SJSA1 (cell line): ENCODE data around the gene LAGE3. TPM values are rescaled to one million over a fixed set of nuclear protein-coding genes. Genes with fewer than 3 reads are reported as not detected.

ENCODE experiments used
- DNase-seq, 2 experiments: peaks; one replicate each; pipeline ENCODE4 v3.0.0-alpha.2; 2015 to 2020; ENCODE audit warnings: low spot score in 2 of 2, low read depth in 1 of 2
- H3K27ac ChIP-seq: fragments of 250-450 bp; sonication (Bioruptor Pico); 2 replicates; pipeline ENCODE4 v1.5.1; 2020; ENCODE audit warnings: mild to moderate bottlenecking, moderate library complexity
- H3K27me3 ChIP-seq: fragments of 250-450 bp; sonication (Bioruptor Pico); replicated peaks from 2 replicates; pipeline ENCODE4 v1.5.1; 2020; ENCODE audit warnings: mild to moderate bottlenecking, moderate library complexity
- H3K36me3 ChIP-seq: fragments of 250-450 bp; sonication (Bioruptor Pico); 2 replicates; pipeline ENCODE4 v1.5.1; 2020; ENCODE audit warnings: mild to moderate bottlenecking
- H3K4me1 ChIP-seq: fragments of 250-450 bp; sonication (Bioruptor Pico); replicated peaks from 2 replicates; pipeline ENCODE4 v1.6.1; 2021; ENCODE audit warnings: mild to moderate bottlenecking
- H3K4me3 ChIP-seq: fragments of 250-450 bp; sonication (Bioruptor Pico); 2 replicates; pipeline ENCODE4 v1.5.1; 2020; ENCODE audit warnings: mild to moderate bottlenecking
- H3K9me3 ChIP-seq: fragments of 250-450 bp; sonication (Bioruptor Pico); replicated peaks from 2 replicates; pipeline ENCODE4 v1.5.1; 2020; ENCODE audit warnings: mild to moderate bottlenecking
- total RNA-seq: library from RNA; depleted of rRNA; stranded (reverse); fragments of >200 nt; shearing (Covaris generic); gene quantifications from 2 replicates; pipeline ENCODE4 v1.2.3, GENCODE V29; 2014

LAGE3 gene
- total RNA-seq, 1 experiment from 2014 or later, result 42.5 TPM

DNA sequence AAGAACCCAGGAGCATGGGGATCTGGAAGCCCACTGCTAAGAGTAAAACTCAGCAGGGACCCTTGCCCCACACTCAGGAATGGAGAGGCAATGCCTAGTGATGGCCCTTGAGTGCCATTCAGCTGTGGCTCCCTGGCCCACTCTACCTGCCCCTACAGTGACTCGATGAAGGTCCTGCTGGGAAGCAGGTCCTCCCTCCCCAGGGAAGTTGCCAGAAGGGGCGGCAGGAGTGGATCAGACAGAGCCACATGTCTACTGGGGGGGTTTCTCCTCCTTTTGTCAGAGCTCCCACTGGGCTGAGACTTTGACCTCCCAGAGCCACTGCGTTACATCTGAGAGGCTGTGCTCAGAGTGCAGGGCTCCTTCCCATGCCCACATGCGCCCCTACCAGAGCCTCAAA is 10.1 kb upstream of the LAGE3 start:
- DNase-seq, result no peak
- Histone ChIP-seq H3K4me1 (peaks cover 33% of the 10 kb centered on the region), H3K4me3 (no peak overlapping the region), H3K9me3 (no peaks in the 10 kb centered on the region), H3K27ac (no peak overlapping the region), H3K36me3 (peaks cover 29% of the 10 kb centered on the region), H3K27me3 (no peaks in the 10 kb centered on the region)

DNA sequence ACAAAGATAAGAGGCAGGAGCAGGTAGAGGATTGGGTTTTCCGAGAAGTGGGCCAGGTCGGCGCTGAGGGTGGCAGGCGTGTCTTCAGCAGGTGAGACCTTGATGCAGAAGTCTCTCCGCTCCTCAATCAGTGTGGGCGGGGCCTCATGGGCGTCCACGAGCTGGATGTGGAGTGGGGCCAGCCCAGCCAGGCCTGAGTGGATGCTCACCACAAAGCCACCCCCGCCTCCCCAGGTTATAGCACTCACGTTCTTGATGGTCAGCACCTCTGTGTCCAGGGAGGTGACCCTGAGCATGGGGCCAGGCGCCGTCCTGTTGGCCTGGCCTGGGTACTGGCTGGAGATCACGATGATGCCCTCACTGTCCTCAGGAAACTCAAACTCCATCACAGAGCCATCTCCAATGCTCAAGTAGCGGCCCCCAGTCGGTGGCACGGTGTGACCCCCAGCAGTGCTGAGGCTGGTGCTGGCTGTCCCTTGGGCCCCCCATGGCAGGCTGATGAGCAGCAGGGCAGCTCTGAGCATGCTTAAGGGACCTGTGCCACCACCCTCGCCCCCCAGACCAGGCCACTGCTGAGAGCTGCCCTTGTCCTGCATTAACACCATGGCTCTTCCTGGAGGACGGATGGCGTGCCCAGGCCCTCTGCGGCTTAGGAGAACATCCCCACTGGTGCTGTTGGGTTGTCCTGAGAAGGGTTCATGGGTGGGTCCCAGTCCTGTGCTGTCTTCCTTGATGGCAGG is 9.4 kb upstream of the LAGE3 start:
- no peaks in the 10 kb centered on the region for H3K9me3 ChIP-seq
- no peak overlapping the region for H3K27ac ChIP-seq
- no peak for DNase-seq
- H3K27me3 ChIP-seq, result no peaks in the 10 kb centered on the region
- H3K36me3 ChIP-seq, result peaks cover 35% of the 10 kb centered on the region
- H3K4me3 ChIP-seq, result no peak overlapping the region
- H3K4me1 ChIP-seq, result peaks cover 33% of the 10 kb centered on the region

DNA sequence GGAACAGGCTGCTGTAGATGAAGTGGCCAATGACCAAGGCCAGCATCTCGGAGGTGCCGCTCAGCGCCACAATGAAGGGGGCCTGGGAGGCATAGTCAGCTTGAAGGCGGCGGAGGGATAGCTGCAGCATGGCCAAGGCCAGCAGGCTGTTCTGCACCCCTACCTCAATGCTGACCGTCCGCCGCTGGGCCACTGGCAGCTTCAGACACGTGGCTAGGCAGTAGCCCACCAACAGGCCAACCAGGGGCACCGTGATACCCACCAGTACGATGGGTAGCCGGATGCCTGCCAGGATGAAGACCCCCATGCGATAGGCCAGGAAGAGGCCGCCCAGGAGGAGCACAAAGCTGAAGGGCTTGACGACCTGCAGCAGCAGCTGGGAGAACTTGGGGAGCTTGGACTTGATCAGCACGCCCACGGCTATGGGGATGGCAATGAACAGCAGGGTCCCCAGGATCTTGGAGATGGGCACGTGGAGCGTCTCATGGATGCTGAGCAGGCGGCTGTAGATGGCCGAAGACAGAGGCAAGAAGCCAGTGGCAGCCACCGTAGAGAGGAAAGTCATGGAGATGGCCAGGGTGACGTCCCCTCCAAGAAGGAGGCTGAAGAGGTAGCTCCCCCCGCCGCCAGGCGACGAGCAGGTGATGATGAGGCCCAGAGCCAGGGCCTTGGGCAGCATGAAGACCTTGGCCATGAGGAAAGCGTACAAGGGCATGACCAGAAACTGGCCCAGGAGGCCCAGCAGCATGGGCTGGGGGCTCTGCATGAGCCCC is 8.6 kb upstream of the LAGE3 start:
- H3K4me1 ChIP-seq, result peaks cover 33% of the 10 kb centered on the region
- peaks cover 35% of the 10 kb centered on the region for H3K36me3 ChIP-seq
- no peak overlapping the region for H3K27ac ChIP-seq
- H3K9me3 ChIP-seq, result no peaks in the 10 kb centered on the region
- H3K4me3 ChIP-seq, result no peak overlapping the region
- DNase-seq, result no peak
- no peaks in the 10 kb centered on the region for H3K27me3 ChIP-seq

DNA sequence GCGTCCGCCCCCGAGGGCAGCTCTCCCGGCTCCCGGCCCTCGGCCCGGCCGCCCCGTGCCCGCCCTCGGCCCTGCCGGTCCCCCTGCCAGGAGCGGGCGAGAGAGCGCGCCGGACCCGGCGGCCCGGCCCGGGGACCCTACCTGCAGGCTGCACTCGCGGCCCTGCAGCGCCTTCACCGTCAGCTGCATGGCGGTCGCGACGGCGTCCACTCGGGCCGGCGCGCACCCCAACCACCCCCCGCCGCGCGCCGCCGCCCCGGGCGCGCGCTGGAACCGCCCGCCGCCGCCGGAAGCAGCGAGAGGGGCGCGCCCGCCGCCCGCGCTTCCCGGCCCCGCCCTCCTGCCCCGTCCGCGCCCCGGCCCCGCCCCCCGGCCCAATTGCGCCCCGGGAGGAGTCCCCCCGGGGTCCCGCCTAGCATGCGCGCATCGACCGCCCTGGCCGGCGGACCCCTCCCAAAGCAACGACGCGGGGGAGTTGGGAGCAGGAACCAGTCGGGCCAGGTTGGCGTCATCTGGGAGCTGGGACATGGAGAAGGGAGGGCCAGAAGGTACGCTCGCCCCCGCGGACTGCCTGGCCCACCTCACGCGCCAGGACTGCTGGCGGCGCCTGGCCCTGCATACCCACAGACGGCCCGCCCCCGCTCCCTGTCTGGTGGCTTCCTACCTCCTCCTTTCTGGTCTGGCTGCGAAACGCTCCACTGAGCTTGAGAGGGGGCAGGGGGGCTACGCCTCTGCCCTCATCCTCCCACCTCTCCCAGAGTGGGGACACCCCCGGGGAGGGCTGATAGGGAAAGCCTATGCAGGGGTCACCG is 7.5 kb upstream of the LAGE3 start, which contains the start of gene UBL4A:
Gene UBL4A, minus strand, starts transcription at position 220 of the 812 bp plus-strand sequence. Its CDS starts 31 bp downstream, at position 189.
- no peak within 1 kb of the TSS for H3K27ac ChIP-seq
- H3K9me3 ChIP-seq, result no peaks in the 10 kb centered on the region
- H3K4me1 ChIP-seq, result peaks cover 33% of the 10 kb centered on the region
- peaks cover 35% of the 10 kb centered on the region for H3K36me3 ChIP-seq
- H3K4me3 ChIP-seq, result peak within 1 kb of the TSS; percentile 71
- no peaks in the 10 kb centered on the region for H3K27me3 ChIP-seq
- DNase-seq, result peak; percentile 52 to 67

DNA sequence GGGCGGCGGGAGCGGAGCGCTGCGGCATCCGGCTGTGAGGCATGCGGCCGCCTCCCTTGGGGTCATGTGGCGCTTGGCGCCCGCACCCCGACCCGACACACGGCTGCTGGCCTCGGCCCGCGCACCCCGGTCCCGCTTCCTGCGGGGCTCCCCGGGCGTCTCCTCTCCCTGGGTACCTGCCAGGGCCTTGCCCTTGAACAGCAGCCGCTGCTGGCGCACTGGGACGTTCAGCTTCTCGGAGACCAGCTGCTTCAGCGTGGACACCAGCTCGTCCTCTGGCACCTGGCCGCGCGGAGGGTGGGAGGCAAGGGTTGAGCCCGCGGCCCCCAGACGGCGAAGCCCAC is 6.9 kb upstream of the LAGE3 start:
- Histone ChIP-seq H3K27me3 (no peaks in the 10 kb centered on the region), H3K4me3 (peak overlapping the region; percentile 71), H3K36me3 (peaks cover 35% of the 10 kb centered on the region), H3K27ac (no peak overlapping the region), H3K4me1 (peaks cover 30% of the 10 kb centered on the region), H3K9me3 (no peaks in the 10 kb centered on the region)
- DNase-seq, result peak in 1 of 2 experiments; percentile 28

DNA sequence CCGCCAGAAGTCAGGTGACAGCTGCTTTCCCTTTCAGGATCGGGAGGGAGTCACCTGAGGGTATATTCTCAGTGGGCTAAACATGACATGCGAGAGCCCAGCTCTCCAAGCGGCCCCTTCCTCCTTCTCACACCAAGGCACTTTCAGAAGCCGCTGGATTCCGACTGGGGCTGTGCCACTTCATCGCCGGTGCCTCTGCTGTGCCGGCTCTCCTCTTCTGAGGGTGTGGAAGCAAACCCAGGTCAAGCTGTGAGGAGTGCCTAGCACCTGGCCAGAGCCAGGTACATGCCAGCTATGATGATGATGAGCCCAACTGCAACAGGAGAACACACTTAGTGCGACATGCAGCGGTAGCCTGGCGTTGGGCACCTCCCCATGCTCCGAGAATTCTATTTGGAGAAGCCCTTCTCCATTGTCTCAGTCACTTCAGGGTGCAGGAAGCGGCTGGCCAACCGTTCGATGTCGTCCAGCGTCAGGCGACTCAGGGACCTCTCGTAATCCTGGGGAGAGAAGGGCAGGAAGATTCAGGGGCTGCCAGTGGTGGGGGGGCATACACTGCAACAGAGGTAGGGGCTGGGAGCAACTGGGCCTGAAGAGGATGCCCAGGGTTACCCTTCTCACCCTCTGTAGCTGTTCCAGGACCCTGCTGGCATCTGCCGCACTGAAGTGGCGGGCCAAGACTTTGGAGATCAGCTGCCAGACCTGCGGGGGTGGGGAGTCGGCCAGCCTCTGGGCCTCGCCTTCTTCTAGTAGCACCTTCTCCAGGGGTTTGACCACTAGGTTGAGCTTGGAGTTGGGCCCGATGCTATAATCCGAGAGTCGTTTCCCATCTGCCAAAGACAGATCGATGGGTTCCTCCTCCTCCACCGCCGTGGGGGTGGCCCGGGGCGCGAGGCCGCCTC is 6.3 kb upstream of the LAGE3 start:
- Histone ChIP-seq H3K36me3 (peaks cover 35% of the 10 kb centered on the region), H3K4me3 (peak overlapping the region; percentile 71), H3K27ac (no peak overlapping the region), H3K9me3 (no peaks in the 10 kb centered on the region), H3K4me1 (peaks cover 30% of the 10 kb centered on the region), H3K27me3 (no peaks in the 10 kb centered on the region)
- no peak for DNase-seq

DNA sequence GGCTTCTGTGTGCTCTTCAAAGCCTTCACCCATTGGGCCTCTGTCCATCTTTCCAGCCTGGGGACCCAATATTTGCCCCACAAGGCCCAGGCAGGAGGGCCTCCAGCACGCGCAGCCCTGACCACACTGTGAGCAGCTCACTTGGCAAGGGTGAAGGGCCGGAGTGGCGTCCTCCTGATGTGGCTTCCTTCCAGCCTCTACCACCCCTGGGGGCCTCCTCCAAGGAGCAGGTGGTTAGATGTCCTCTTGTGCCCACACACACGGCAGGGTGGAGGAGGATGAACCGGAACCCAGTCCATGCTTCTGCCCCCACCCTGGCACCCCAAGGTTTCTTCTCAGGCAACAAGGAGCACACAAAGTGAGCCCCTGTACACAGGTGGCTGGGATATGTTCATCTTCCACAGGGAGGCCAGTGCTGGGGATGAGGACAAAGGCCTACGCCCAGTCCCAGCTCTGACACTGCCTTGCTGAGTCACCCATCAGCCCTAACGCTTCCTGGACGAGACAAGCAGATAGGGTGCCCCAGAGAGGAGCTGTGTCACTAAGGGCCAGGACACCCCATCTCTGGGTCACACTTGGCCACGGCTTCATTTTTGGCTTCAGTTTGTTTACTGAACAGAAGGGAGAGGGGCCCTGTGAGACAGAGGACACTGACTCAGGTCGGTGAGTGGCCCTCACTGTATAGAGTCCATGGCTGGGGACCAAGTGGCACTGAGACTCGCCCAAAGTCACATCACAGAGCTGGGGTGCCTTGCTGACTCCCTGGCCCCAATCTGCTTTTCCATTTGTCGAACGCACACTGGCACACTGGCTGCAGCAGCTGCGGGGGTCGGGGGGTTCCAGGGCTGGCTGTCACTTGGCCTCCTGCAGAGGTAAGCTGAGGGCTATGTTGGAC is 5.4 kb upstream of the LAGE3 start:
- no peak for DNase-seq
- Histone ChIP-seq H3K4me1 (peaks cover 25% of the 10 kb centered on the region), H3K9me3 (no peaks in the 10 kb centered on the region), H3K27ac (no peak overlapping the region), H3K36me3 (peaks cover 35% of the 10 kb centered on the region), H3K4me3 (no peak overlapping the region), H3K27me3 (no peaks in the 10 kb centered on the region)

DNA sequence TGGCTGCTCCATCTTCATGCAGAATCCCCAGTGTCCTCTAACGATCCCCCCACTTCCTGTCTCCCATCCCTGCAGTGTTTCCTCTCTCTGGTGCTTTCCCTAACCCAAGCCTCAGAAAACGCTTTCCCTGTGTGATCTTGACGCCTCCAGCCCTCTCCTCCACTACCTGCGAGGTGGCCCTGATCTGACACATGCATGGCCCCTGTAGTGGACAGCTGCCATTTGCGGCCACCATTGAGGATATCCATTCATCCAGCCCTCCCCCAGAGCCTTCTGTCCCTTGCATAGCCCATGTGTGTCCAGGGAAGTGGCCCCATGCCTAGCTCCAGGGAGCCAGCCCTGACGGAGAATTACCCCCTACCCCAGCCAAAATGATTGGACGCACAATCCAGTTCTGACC is 4.2 kb upstream of the LAGE3 start:
- Histone ChIP-seq H3K9me3 (no peaks in the 10 kb centered on the region), H3K27me3 (no peaks in the 10 kb centered on the region), H3K36me3 (peaks cover 35% of the 10 kb centered on the region), H3K4me3 (no peak overlapping the region), H3K27ac (no peak overlapping the region), H3K4me1 (peaks cover 29% of the 10 kb centered on the region)
- DNase-seq, result no peak

DNA sequence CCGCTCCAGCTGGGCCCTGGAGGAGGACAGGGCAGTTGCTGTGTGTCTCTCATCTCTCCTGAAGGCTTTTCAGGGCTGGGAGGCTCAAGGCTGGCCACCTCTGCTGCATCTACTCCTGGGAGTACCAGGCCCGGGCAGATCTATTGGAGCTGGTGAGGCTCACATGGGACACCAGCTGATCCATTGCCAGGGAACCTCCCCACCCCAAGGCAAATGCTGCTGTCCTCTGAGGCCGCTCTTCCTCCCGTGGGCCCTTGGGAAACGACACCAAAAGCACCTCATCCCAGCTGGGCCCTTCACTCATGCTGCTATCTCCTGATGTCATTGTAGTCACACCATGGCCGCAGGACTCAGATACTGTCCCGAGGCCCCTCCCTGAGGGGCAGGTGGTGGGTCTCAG is 3.7 kb upstream of the LAGE3 start:
- Histone ChIP-seq H3K4me3 (no peak overlapping the region), H3K9me3 (no peaks in the 10 kb centered on the region), H3K27ac (no peak overlapping the region), H3K36me3 (peaks cover 34% of the 10 kb centered on the region), H3K27me3 (no peaks in the 10 kb centered on the region), H3K4me1 (peaks cover 32% of the 10 kb centered on the region)
- no peak for DNase-seq

DNA sequence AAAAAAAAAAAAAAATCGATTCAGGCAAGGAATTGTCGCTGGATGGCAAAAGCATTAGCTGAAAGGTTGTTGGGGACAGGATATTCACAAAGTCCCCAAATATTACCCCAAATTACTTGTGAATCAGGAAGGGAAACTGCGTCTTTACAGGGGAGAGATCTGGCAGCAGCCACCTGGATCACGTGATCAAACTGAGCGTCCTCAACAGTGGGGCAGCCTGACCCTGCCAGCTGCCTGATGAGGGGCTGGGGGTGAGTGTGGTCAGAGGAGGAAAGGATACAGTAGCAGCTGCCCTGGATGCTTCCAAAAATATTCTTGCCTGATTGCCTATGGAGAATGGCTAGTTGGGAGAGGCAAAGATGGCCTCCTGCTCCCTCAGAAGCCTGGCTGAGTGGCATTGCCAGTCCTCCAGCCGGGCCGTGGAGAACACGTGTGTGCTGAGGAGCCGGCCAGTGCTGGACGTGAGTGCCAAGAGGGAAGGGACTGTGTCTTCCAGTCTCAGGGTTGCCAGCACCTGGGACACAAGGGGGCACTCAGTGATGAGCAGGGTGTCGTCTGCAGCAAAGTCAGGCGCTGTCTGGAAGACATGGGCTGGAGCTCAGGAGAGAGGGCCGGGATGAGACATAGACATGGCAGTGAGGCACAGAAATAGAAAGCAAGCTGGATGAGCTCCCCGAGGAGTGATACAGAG is 3.0 kb upstream of the LAGE3 start:
- peaks cover 28% of the 10 kb centered on the region for H3K36me3 ChIP-seq
- no peak for DNase-seq
- no peaks in the 10 kb centered on the region for H3K27me3 ChIP-seq
- H3K27ac ChIP-seq, result no peak overlapping the region
- no peaks in the 10 kb centered on the region for H3K9me3 ChIP-seq
- H3K4me1 ChIP-seq, result peaks cover 31% of the 10 kb centered on the region
- no peak overlapping the region for H3K4me3 ChIP-seq

DNA sequence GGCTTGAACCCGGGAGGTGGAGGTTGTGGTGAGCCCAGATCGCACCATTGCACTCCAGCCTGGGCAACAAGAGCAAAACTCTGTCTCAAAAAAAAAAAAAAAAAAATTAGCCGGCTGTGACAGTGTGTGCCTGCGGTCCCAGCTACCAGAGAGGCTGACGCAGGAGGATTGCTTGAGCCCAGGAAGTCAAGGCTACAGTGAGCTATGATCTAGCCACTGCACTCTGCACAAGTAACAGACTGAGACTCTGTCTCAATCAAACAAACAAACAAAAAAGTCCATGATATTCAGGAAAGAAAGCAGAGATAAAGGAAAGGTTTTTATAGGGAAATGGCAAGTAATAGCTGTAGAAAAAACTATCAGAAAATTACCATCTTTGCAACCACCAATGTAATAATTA is 2.1 kb upstream of the LAGE3 start:
- no peaks in the 10 kb centered on the region for H3K27me3 ChIP-seq
- no peak overlapping the region for H3K27ac ChIP-seq
- peaks cover 25% of the 10 kb centered on the region for H3K36me3 ChIP-seq
- no peak for DNase-seq
- H3K9me3 ChIP-seq, result no peaks in the 10 kb centered on the region
- no peak overlapping the region for H3K4me3 ChIP-seq
- peaks cover 27% of the 10 kb centered on the region for H3K4me1 ChIP-seq

DNA sequence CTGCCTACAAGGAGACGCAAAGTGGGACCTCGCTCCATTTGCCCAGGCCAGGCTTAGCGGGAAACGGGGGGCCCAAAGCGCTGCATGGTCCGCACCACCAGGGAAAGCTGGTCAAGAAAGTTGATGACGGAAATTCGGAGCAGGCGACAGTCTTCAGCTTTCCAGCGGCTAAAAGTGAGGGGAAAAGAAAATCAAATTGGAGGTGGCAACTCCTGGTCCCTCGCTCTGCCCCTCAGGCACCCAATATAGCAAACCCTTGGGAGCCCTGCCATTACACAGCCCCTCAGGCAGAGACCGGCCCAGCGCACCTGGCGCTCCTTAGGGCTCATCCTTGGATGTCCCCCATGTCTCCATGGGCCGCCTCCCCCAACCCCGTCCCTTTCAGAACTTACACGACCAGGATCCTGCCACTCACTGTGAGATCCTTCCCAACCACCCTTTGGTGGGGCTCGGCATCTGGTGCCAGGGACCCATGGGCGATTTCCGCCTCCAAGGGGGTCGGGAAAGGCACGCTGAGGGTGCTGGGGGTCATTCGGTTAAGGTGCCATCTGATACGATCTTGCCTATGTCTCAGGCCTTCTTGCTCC is 1.1 kb downstream of the LAGE3 start:
- Histone ChIP-seq H3K4me3 (peak overlapping the region; percentile 49), H3K9me3 (no peaks in the 10 kb centered on the region), H3K27me3 (no peaks in the 10 kb centered on the region), H3K36me3 (no peaks in the 10 kb centered on the region), H3K27ac (no peak overlapping the region), H3K4me1 (peaks cover 10% of the 10 kb centered on the region)
- DNase-seq, result no peak
